Natural killer cell treated with Interleukin-12 subunit alpha and Interleukin-12 subunit beta and Interleukin-15 and Interleukin-18, amount 100 ng/mL, for 72 hours (primary cell): ENCODE results near the gene CMSS1. TPM values are rescaled to one million over a fixed set of nuclear protein-coding genes. Genes with fewer than 3 reads are reported as not detected.

Source experiments
- ATAC-seq, 2 donors: fragments of 150-1000 bp; cut with Tn5 transposase in 1 of 2; sonication (Bioruptor Pico), chemical (Tn5 transposase) in 1 of 2; 2 replicates each; pipeline ENCODE4 v1.10.0; 2021
- DNase-seq: peaks from one replicate; pipeline ENCODE4 v3.0.0; 2022; ENCODE audit warnings: low spot score
- H3K27ac Mint-ChIP-seq, 2 donors: 1 replicate in 1 of 2; 2 replicates in 1 of 2; pipeline ENCODE4 v1.8.0; 2022; ENCODE audit warnings: mixed read lengths in 2 of 2, mild to moderate bottlenecking in 1 of 2, moderate library complexity in 1 of 2
- H3K27me3 Mint-ChIP-seq, 2 donors: 1 replicate in 1 of 2; 2 replicates in 1 of 2; pipeline ENCODE4 v1.8.0; 2022; ENCODE audit warnings: mixed read lengths in 2 of 2
- H3K36me3 Mint-ChIP-seq: one replicate; pipeline ENCODE4 v1.8.0; 2022; ENCODE audit warnings: mixed read lengths
- H3K4me1 Mint-ChIP-seq, 2 donors: 1 replicate in 1 of 2; 2 replicates in 1 of 2; pipeline ENCODE4 v1.8.0; 2022; ENCODE audit warnings: low read depth in 2 of 2, mixed read lengths in 2 of 2, mild to moderate bottlenecking in 1 of 2
- H3K4me3 Mint-ChIP-seq: one replicate; pipeline ENCODE4 v1.8.0; 2022; ENCODE audit warnings: mixed read lengths
- H3K9me3 Mint-ChIP-seq: 2 replicates; pipeline ENCODE4 v1.8.0; 2022; ENCODE audit warnings: mixed read lengths
- total RNA-seq, 2 donors: library from RNA; stranded (reverse); gene quantifications; one replicate each; pipeline ENCODE4 v1.2.3, GENCODE V29; 2022

The CMSS1 gene
- total RNA-seq, 2 donors from 2014 or later, result 35.7 to 67.8 TPM

DNA sequence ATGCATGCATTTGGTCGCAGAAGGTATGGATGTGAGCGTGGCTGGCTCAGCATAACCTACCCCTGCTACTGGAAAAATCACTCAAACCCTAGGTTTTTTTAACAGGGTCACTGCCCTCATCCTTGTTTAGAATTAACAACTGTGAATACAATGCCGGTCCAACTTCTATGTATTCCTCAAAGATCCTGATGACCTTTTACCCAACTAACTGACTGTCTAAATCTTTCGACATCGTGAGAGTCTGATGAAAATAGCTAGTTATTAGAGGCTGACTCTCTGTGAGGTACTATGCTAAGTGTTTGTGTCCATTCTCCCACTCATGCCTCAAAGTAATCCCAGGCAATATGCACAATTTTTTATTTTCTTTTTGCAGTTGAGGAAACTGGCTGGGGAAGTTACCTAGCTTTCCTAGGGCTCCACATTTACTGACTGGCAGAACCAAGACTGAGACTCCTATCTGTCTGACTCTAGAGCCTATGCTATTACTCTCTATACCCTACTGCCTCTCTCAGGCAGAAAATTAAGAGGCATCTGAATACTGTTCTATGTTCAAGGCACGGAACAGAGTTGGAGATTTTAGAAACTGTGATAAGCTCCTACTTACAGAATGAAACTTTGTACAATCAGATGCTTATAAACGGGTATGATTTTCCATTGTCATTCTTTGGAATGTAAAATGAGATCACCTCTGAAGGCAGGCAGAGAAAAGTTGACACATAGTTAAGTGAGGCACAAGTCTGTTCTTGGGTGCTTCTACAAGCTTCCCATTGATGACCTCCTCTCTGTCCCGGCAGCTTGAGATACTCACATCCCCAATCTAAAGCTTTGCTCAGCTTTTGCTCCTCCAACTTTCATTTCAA lies 240.3 kb downstream of the CMSS1 start:
- ATAC-seq (no peak), DNase-seq (no peak)
- Mint-ChIP-seq H3K9me3 (no peaks in the 10 kb centered on the region), H3K4me3 (no peak overlapping the region), H3K27ac (no peak overlapping the region), H3K36me3 (no peaks in the 10 kb centered on the region), H3K4me1 (peaks cover 16 to 17% of the 10 kb centered on the region in 2 donors), H3K27me3 (no peaks in the 10 kb centered on the region)

DNA sequence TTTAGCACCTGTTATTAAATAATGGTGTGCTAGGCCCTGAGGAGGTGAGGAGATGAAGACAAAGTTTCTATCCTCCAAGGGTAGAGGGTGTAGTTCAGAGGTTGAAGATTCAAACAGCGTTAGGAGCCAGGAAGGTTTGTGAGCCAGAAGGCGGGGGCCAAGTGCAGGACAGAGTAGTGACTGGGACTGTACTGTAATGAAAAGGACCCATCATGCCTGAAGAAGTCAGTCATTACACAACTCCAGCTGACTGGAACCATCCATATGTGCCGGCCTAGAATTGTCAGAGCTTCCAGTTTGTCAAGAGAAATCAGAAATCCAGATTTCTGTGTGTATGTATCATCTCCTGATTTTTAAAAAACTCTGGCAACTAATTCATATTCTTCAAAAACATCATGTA lies 241.8 kb downstream of the CMSS1 start:
- no peaks in the 10 kb centered on the region for H3K36me3 Mint-ChIP-seq
- no peaks in the 10 kb centered on the region for H3K27me3 Mint-ChIP-seq
- no peak overlapping the region for H3K27ac Mint-ChIP-seq
- no peak for DNase-seq
- no peak for ATAC-seq
- no peaks in the 10 kb centered on the region for H3K9me3 Mint-ChIP-seq
- peaks cover 16 to 17% of the 10 kb centered on the region in 2 donors for H3K4me1 Mint-ChIP-seq
- no peak overlapping the region for H3K4me3 Mint-ChIP-seq

DNA sequence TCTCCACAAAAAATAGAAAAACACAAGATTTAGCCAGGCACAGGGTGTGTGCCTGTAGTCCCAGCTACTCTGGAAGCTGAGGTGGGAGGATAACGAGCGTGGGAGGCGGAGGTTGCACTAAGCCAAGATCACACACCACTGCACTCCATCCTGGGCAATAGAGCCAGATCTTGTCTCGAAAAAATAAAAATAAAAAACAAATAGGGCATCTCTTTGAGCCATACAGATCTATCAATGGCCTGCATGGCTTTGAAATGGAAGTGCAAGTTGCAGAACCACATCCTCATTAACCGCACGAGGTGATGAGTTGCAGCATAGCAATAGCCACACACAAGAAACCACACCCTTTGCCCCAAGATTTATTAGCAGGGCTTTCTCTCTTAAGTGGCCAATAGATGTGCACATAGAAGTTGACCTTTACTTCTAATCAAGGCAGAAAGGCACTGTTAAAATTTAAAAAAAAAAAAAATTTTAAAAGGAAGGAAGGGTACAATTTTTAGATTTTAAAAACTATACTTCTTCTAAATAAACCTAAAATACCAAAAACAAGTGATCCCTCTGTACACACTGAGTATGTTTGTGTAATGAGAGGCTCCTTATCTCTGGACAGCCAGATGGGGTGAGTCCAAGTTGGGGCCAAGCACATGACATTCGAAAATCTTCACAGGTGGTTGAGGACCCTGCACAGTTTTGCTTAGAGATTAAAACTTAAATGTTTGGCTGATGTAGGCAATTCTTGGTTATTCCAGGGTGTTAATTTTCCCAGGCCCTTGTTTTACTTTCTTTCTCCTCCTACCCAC lies 243.2 kb downstream of the CMSS1 start:
- no peaks in the 10 kb centered on the region for H3K27me3 Mint-ChIP-seq
- no peak overlapping the region for H3K27ac Mint-ChIP-seq
- H3K36me3 Mint-ChIP-seq, result no peaks in the 10 kb centered on the region
- H3K9me3 Mint-ChIP-seq, result no peaks in the 10 kb centered on the region
- DNase-seq (no peak), ATAC-seq (peak; percentile 75 to 84)
- H3K4me3 Mint-ChIP-seq, result peak overlapping the region; percentile 2
- H3K4me1 Mint-ChIP-seq, result peaks cover 16 to 17% of the 10 kb centered on the region in 2 donors

DNA sequence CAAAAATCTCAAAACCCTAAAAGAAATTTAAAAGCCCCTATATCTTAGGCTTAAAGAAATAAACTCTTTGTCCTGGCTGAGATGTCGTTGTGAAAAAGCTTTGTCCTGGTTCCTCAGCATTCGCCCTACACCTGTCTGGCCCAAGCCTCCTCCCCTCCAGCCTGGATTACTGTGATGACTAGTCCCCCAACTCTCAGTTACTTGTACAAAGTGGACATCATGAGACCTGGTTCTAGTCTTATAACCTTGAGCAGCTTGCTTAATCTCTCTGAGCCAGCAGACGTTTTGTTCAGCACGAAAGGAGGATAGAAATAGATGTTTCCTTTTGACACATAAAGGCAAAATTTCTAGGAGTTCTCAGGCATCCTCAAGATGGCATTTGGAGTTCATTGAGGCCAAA lies 245.0 kb downstream of the CMSS1 start:
- H3K9me3 Mint-ChIP-seq, result no peaks in the 10 kb centered on the region
- H3K27me3 Mint-ChIP-seq, result no peaks in the 10 kb centered on the region
- H3K27ac Mint-ChIP-seq, result no peak overlapping the region
- DNase-seq (no peak), ATAC-seq (no peak)
- no peak overlapping the region for H3K4me3 Mint-ChIP-seq
- peaks cover 16 to 17% of the 10 kb centered on the region in 2 donors for H3K4me1 Mint-ChIP-seq
- H3K36me3 Mint-ChIP-seq, result no peaks in the 10 kb centered on the region

DNA sequence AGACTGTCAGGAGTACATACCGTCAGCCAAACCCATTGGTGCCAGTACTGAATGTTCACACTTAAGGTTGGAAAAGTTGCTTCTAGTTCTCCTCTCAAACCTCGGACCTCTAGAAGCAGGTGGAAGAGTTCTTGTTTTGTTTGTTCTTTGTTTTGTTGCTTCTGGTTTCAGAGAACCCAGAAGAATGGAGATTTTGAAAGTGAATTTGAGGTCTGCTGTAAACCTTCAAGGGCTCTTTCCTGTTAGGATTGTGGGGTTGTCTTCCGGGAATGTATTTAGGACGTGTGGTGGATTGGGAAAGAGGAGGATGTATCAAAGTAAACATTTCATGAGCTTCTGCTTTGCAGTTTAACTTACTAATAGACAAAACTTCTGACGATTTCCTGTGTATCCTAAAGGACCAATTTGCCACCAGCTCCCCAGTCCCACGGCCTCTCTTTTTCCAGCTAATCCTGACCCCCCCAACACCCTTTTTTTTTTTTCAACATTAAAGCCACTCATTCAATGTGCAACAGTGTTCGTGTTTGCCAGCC lies 246.3 kb downstream of the CMSS1 start:
- Mint-ChIP-seq H3K9me3 (no peaks in the 10 kb centered on the region), H3K27me3 (no peaks in the 10 kb centered on the region), H3K36me3 (no peaks in the 10 kb centered on the region), H3K4me3 (no peak overlapping the region), H3K27ac (no peak overlapping the region), H3K4me1 (peaks cover 21% of the 10 kb centered on the region in 2 donors)
- DNase-seq (no peak), ATAC-seq (no peak)

DNA sequence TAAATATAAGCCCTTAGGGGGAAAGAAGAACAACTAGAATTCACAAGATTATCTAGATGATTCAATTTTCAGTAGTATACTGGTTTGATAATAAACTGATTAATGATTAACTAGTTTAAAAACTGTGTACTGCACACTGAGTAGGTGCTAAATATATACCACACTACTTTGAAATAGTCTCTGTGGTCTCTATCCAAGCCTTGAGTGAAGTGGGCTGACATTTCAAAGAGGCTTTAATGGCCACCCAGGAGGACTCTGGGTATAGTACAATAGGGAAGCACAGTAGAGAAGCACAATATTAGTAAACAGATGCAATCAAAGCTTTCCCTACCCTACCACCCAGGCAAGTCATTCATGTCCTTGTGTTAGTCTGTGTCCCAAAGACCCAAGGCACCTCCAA lies 249.9 kb downstream of the CMSS1 start:
- peak overlapping the region in 1 of 2 donors; percentile 37 for H3K27ac Mint-ChIP-seq
- ATAC-seq (no peak), DNase-seq (no peak)
- no peak overlapping the region for H3K4me3 Mint-ChIP-seq
- H3K9me3 Mint-ChIP-seq, result peaks cover 3% of the 10 kb centered on the region
- peaks cover 23 to 32% of the 10 kb centered on the region in 2 donors for H3K4me1 Mint-ChIP-seq
- peaks cover 6% of the 10 kb centered on the region for H3K36me3 Mint-ChIP-seq
- H3K27me3 Mint-ChIP-seq, result no peaks in the 10 kb centered on the region

DNA sequence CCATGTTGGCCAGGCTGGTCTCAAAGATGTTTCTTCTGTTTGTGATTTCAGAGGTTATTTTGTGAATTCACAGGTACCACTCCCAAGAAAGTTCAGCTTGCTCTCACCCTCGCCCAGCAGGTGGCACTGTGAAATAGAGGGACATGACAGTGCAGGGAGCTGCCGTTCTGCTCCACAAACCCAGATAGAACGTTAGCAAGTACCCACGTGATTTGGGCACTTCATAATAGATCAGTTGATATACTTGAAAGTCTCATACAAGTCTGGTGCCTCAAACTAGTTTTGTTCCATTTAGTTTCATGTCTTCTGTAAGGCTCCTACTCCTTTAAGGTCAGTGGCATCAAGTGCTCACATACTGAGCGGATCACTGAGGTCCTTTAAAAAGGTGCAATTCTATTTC lies 251.2 kb downstream of the CMSS1 start:
- H3K4me1 Mint-ChIP-seq, result peaks cover 32 to 44% of the 10 kb centered on the region in 2 donors
- H3K27ac Mint-ChIP-seq, result peak overlapping the region; percentile 44 to 76
- H3K9me3 Mint-ChIP-seq, result peaks cover 3% of the 10 kb centered on the region
- H3K27me3 Mint-ChIP-seq, result no peaks in the 10 kb centered on the region
- H3K4me3 Mint-ChIP-seq, result no peak overlapping the region
- ATAC-seq (peak; percentile 76 to 77), DNase-seq (peak; percentile 79)
- H3K36me3 Mint-ChIP-seq, result peaks cover 6% of the 10 kb centered on the region

DNA sequence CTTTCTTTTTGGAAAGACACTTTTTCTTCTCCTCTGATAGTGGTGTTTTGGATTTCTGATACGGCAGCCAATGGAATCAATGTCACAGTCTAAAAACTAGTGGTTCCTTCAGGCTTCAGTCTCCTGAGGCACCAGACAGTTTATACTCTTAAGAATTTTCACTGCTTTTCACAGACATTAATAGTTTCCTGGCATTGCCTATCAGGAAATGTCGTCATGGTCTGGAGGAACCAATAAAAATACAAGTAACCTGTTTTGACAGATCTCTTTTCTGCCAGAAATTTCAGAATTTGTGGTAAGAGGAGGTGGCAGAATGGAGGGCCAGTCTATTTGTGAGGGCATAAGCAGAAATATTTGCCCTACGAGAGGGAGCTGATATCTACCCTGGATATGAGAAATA lies 251.8 kb downstream of the CMSS1 start:
- ATAC-seq, result no peak
- peak overlapping the region; percentile 25 for H3K4me3 Mint-ChIP-seq
- peaks cover 6% of the 10 kb centered on the region for H3K36me3 Mint-ChIP-seq
- H3K4me1 Mint-ChIP-seq, result peaks cover 38 to 49% of the 10 kb centered on the region in 2 donors
- H3K27me3 Mint-ChIP-seq, result no peaks in the 10 kb centered on the region
- no peak for DNase-seq
- H3K27ac Mint-ChIP-seq, result peak overlapping the region; percentile 44 to 76
- peaks cover 3% of the 10 kb centered on the region for H3K9me3 Mint-ChIP-seq

DNA sequence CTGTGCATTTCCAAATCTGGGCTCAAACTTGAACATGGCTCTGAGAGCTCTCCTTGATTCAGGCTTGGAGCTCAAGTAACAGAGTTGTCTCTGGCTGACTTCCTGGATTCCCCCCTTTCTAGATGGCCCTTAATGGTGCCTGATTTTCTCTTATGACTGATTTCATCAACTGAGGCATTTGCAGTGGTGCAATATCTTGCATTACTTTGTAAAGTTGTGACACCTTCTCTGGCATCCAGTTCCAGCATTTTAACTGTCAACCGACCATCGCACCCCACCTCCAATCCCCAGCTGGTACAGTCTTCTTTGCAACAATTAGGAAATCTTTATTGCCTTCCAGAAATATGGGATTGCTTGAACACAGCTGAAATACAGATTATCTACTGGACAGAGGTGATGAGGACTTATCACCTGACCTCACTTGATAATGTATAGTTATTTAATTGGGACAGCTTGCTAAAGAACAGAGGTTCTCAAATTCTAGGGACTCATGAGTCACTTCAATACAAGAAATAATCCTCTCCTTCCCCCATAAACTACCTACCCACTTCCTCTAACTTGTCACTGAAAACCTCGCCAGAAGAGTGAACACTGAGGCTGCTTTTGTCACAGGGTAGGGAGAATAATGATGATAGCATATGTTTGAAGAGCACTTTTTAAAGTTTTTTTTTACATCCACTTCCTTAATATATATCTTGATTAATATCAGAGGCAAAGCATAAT lies 254.8 kb downstream of the CMSS1 start:
- Mint-ChIP-seq H3K9me3 (peaks cover 3% of the 10 kb centered on the region), H3K4me1 (peaks cover 55 to 73% of the 10 kb centered on the region in 2 donors), H3K27ac (peak overlapping the region; percentile 89 to 93), H3K36me3 (peaks cover 17% of the 10 kb centered on the region), H3K4me3 (peak overlapping the region; percentile 74), H3K27me3 (no peaks in the 10 kb centered on the region)
- ATAC-seq (peak; percentile 87 to 89), DNase-seq (peak; percentile 68)

DNA sequence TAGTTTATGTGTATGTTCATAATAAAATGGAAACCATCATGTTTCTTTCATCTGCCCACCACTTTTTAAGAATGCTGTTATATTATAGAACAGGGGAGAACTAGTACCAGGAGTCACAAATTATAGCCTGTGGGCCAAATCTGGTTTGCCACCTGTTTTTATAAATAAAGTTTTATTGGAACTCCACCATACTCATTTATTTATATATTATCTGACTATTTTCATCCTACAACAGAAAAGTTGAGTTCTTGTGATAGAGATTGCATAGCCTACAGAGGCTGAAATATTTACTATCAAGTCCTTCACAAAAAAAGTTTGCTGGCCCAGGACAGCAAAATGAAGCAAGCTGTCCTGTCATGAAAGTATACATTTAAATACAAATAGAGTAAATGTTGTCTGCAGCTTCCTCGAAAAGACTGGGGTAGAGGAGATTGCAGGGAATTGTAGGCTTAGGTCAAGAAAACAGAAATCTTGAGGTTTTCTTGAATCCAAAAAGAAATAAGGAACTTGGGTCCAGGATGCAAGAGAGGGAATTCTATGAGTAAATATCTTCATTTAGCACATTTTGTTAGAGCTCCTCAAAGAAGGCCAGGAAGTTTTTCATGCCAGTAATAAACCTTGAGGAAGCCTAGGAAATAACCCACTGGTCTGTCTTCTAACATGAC lies 255.5 kb downstream of the CMSS1 start:
- H3K27me3 Mint-ChIP-seq, result no peaks in the 10 kb centered on the region
- DNase-seq, result no peak
- H3K4me3 Mint-ChIP-seq, result peak overlapping the region; percentile 74
- ATAC-seq, result no peak
- peaks cover 17% of the 10 kb centered on the region for H3K36me3 Mint-ChIP-seq
- H3K9me3 Mint-ChIP-seq, result peaks cover 3% of the 10 kb centered on the region
- peak overlapping the region; percentile 89 to 93 for H3K27ac Mint-ChIP-seq
- H3K4me1 Mint-ChIP-seq, result peaks cover 55 to 73% of the 10 kb centered on the region in 2 donors

DNA sequence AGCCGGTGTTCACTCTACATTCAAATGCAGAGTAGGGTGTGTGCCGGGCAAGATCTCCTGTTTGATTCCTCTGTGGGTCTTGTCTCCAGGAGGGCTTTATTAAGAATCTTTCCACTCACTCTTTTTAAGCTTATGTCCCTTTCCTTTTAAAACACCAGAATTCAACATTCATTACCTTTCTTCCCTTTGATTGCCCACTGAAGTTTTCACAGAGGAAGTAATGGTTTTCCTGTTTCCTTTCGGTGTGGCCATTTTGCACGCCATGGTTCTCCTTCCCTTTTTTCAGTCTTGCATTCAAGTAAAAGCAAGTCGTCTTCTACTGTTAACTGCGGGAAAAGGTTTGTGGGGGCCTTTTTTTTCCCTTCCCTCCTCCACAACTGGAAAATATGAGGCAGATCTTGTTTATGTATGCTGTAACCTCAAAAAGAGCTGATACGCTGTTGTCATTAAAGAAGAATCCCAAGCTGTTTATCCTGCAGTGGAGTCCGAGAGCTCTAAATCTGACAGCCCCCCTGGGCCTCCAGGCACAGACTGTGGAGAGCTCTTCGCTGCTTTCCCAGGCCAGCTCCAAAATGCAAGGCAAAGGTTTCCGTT lies 256.1 kb downstream of the CMSS1 start:
- ATAC-seq, result no peak
- Mint-ChIP-seq H3K36me3 (peaks cover 17% of the 10 kb centered on the region), H3K4me3 (peak overlapping the region; percentile 74), H3K9me3 (peaks cover 3% of the 10 kb centered on the region), H3K27ac (peak overlapping the region; percentile 89 to 93), H3K4me1 (peaks cover 53 to 70% of the 10 kb centered on the region in 2 donors), H3K27me3 (no peaks in the 10 kb centered on the region)
- DNase-seq, result no peak

DNA sequence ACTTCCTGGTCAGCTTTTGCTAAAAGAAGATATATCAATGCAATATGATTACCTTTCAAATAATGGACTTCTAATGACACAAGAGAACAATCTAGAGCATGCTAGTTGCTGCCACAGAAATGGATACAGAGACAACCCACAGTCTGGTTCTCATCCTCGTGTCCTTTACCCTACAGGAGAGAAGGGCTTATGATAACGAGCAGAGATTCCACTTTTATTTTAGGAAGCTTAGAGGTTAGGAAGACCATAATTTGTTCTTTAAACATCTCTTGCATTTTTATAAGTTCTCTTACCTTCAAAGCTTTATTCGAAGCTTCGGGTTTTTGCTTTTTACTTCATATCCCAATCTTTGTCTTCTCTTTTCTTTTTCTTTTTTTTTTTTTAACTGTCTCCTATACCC lies 257.5 kb downstream of the CMSS1 start:
- peaks cover 47 to 58% of the 10 kb centered on the region in 2 donors for H3K4me1 Mint-ChIP-seq
- H3K4me3 Mint-ChIP-seq, result peak overlapping the region; percentile 47
- H3K27me3 Mint-ChIP-seq, result no peaks in the 10 kb centered on the region
- ATAC-seq (no peak), DNase-seq (no peak)
- peak overlapping the region; percentile 89 to 93 for H3K27ac Mint-ChIP-seq
- peaks cover 17% of the 10 kb centered on the region for H3K36me3 Mint-ChIP-seq
- H3K9me3 Mint-ChIP-seq, result peaks cover 3% of the 10 kb centered on the region
